ENCODE measurements around the gene PAX5. TPM values are rescaled to one million over a fixed set of nuclear protein-coding genes. Genes with fewer than 3 reads are reported as not detected.

The PAX5 gene
- polyA plus RNA-seq, 2 of the 4 experiments (the other 2 are of a cell fraction) = not detected

DNA sequence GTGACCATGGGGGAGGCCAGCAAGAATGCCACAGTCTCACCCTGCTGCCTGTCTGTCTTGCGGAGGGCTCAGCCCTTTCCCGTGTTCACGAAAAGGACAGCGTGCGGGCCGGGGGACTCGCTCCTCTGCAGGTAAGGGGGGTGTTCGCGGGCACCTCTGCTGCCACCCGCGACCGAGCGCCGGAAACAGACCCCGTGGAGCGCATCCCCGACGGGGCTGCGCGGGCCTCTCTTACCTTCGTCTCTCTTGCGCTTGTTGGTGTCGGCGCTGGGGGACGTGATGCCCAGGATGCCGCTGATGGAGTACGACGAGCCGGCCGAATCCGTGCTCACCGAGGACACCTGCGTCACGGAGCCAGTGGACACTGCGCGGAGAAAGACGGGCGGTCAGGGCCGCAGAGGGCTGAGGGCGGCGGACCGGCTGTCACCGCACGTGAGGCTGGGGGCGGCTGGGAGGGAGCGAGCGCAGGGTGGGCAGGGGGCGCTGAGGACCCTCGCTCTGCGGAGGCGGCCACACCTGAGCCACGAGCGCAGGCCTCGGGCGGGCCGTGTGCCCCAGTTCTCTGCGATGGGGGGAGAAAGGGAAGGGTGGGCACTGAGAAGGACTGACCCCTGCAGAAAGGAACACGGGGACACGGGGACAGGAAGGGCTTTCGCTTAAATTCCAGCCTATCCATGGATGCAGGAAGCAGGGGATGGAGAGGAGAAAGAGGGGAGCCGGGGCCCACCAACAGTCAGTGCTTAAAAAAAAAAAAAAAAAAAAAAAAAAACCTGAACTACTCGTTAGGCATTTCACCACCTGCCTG lies 31.5 kb downstream of the PAX5 start:
- DNase-seq (ENCODE audit: low read depth in 1 of 2, low spot score in 1 of 2) = no peak
- FAIRE-seq = no peak
- no peaks in the 10 kb centered on the region for H3K9me3 ChIP-seq
- no peak for ATAC-seq
- no peak for TF ChIP-seq RAD21 (conservative IDR thresholded peaks at IDR 0.05 in 1 of 2, IDR thresholded peaks at IDR 0.05 in 1 of 2)
- TF ChIP-seq, protein P1, sequence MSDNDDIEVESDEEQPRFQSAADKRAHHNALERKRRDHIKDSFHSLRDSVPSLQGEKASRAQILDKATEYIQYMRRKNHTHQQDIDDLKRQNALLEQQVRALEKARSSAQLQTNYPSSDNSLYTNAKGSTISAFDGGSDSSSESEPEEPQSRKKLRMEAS (IDR thresholded peaks at IDR 0.05) = no peak
- TF ChIP-seq FOSB (CRISPR knock-in tag; IDR thresholded peaks at IDR 0.05) = no peak
- TF ChIP-seq ZC3H11A (IDR thresholded peaks at IDR 0.05) = no peak
- no peak for TF ChIP-seq MYC (IDR thresholded peaks at IDR 0.05; ENCODE audit: borderline replicate concordance, low read length)
- no peak for TF ChIP-seq NR3C1 (IDR thresholded peaks at IDR 0.05)
- no peak for TF ChIP-seq SREBF2 (IDR thresholded peaks at IDR 0.05)
- TF ChIP-seq MAZ (IDR thresholded peaks at IDR 0.05; ENCODE audit: borderline replicate concordance, low read depth, low read length) = no peak
- TF ChIP-seq PHF8 (IDR thresholded peaks at IDR 0.05; ENCODE audit: borderline replicate concordance, low read depth) = no peak
- no peak for TF ChIP-seq RNF2 (IDR thresholded peaks at IDR 0.05; ENCODE audit: borderline replicate concordance, low read depth)
- TF ChIP-seq HOXA7 (CRISPR knock-in tag; IDR thresholded peaks at IDR 0.05) = no peak
- H3K4me2 ChIP-seq = no peak overlapping the region
- 68% methylated on average over 41 of the region's 62 CpGs for WGBS (ENCODE audit: missing lambda C conversion rate)
- CTCF ChIA-PET = interaction anchor here (2.2 kb wide), 1 partner anchor 129 kb away, joined by 12 read pairs; no protein-coding TSS in a partner anchor
- POLR2A ChIA-PET = no interaction called here
- H3K4me1 ChIP-seq = no peaks in the 10 kb centered on the region
- no peak overlapping the region for H3K27ac ChIP-seq
- H3K4me3 ChIP-seq = no peak overlapping the region

DNA sequence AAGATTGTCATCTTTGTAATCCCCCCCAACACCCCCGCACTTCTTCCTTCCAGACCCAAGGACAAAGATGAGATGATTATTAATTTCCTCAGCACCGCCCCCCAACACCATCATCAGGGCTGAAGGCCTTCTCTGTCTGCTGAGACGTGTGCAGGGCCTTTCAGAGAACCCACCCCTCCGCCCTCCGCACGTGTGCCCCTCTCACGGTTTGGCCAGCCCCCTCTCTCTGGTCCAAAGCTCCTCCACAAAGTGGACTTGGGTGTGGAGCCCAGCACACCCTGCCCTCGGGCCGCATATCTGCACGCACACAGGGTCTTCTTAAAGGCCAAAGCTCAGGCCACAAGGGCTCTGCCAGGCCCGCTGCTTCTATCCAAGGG lies 32.0 kb downstream of the PAX5 start:
- TF ChIP-seq ZNF302 (CRISPR knock-in tag; IDR thresholded peaks at IDR 0.05) (no peak), CHD4 (IDR thresholded peaks at IDR 0.05; ENCODE audit: borderline replicate concordance) (no peak), HEYL (CRISPR knock-in tag; IDR thresholded peaks at IDR 0.05) (no peak), BHLHE40 (IDR thresholded peaks at IDR 0.05; ENCODE audit: low read depth, low read length) (no peak), FOSL2 (IDR thresholded peaks at IDR 0.05) (no peak), FOSL2 (CRISPR knock-in tag; IDR thresholded peaks at IDR 0.05) (no peak), JUN (IDR thresholded peaks at IDR 0.05) (no peak), CEBPB (IDR thresholded peaks at IDR 0.05) (no peak), ZSCAN20 (CRISPR knock-in tag; IDR thresholded peaks at IDR 0.05) (no peak), SMC3 (IDR thresholded peaks at IDR 0.05) (no peak), RCOR1 (IDR thresholded peaks at IDR 0.05; ENCODE audit: low read depth, low read length) (no peak), TP53 (CRISPR knock-in tag; IDR thresholded peaks at IDR 0.05) (no peak), HDAC2 (IDR thresholded peaks at IDR 0.05) (no peak), RARB (CRISPR knock-in tag; IDR thresholded peaks at IDR 0.05) (no peak), SREBF2 (IDR thresholded peaks at IDR 0.05) (no peak)
- TF ChIP-seq, protein P1 (IDR thresholded peaks at IDR 0.05) = no peak
- TF ChIP-seq, protein P2, sequence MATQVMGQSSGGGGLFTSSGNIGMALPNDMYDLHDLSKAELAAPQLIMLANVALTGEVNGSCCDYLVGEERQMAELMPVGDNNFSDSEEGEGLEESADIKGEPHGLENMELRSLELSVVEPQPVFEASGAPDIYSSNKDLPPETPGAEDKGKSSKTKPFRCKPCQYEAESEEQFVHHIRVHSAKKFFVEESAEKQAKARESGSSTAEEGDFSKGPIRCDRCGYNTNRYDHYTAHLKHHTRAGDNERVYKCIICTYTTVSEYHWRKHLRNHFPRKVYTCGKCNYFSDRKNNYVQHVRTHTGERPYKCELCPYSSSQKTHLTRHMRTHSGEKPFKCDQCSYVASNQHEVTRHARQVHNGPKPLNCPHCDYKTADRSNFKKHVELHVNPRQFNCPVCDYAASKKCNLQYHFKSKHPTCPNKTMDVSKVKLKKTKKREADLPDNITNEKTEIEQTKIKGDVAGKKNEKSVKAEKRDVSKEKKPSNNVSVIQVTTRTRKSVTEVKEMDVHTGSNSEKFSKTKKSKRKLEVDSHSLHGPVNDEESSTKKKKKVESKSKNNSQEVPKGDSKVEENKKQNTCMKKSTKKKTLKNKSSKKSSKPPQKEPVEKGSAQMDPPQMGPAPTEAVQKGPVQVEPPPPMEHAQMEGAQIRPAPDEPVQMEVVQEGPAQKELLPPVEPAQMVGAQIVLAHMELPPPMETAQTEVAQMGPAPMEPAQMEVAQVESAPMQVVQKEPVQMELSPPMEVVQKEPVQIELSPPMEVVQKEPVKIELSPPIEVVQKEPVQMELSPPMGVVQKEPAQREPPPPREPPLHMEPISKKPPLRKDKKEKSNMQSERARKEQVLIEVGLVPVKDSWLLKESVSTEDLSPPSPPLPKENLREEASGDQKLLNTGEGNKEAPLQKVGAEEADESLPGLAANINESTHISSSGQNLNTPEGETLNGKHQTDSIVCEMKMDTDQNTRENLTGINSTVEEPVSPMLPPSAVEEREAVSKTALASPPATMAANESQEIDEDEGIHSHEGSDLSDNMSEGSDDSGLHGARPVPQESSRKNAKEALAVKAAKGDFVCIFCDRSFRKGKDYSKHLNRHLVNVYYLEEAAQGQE (IDR thresholded peaks at IDR 0.05) = no peak
- TF ChIP-seq, protein P3, sequence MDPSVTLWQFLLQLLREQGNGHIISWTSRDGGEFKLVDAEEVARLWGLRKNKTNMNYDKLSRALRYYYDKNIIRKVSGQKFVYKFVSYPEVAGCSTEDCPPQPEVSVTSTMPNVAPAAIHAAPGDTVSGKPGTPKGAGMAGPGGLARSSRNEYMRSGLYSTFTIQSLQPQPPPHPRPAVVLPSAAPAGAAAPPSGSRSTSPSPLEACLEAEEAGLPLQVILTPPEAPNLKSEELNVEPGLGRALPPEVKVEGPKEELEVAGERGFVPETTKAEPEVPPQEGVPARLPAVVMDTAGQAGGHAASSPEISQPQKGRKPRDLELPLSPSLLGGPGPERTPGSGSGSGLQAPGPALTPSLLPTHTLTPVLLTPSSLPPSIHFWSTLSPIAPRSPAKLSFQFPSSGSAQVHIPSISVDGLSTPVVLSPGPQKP (IDR thresholded peaks at IDR 0.05; ENCODE audit: low read depth, low read length) = no peak
- Histone ChIP-seq H3K27ac (no peak overlapping the region), H3K4me2 (no peak overlapping the region), H3K4me1 (no peaks in the 10 kb centered on the region), H3K4me3 (no peak overlapping the region), H3K9me3 (no peaks in the 10 kb centered on the region)
- WGBS (ENCODE audit: missing lambda C conversion rate) = 65% methylated on average over 11 of the region's 11 CpGs
- ChIA-PET POLR2A (no interaction called here), CTCF (interaction anchor here (0.5 kb wide), 1 partner anchor 11 kb away, joined by 3 read pairs; no protein-coding TSS in a partner anchor)
- FAIRE-seq (no peak), ATAC-seq (no peak), DNase-seq (ENCODE audit: low read depth in 1 of 2, low spot score in 1 of 2) (no peak)

Data from A549 (cell line).